ENCODE data around the gene SELENOT. TPM values are rescaled to one million over a fixed set of nuclear protein-coding genes. Genes with fewer than 3 reads are reported as not detected.
"Not testable (repeated sequence)": the region's sequence is repeated elsewhere in the genome, so short reads cannot be mapped to it uniquely, and the experiment has no call there.

The SELENOT gene
- total RNA-seq, 4 donors from 2014 or later, result 32.0 to 105 (median 102) TPM

DNA sequence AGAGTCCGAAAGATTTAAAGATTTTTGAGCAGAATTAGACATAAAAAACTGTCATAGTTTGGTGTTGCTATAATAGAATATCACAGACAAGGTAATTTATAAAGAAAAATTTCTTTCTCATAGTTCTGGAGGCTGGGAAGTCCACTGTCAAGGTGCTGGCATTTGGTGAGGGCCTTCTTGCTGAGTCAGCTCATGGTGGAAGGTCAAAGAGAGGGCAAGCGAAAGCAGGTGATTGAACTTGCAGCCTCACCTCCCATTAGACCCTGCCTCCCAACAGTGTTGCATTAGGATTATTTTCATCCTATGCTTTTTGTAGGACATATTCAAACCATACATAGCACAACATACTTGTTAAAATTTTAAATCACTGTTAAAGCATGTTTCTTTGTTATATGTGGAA is 9.9 kb downstream of the SELENOT start:
- H3K27ac ChIP-seq, result no peak overlapping the region
- H3K4me3 ChIP-seq, result no peak overlapping the region
- H3K4me1 ChIP-seq, result peaks cover 0 to 41% (median 6%) of the 10 kb centered on the region in 3 donors
- no peak for TF ChIP-seq POLR2A (IDR thresholded peaks at IDR 0.05)
- TF ChIP-seq, protein P1, sequence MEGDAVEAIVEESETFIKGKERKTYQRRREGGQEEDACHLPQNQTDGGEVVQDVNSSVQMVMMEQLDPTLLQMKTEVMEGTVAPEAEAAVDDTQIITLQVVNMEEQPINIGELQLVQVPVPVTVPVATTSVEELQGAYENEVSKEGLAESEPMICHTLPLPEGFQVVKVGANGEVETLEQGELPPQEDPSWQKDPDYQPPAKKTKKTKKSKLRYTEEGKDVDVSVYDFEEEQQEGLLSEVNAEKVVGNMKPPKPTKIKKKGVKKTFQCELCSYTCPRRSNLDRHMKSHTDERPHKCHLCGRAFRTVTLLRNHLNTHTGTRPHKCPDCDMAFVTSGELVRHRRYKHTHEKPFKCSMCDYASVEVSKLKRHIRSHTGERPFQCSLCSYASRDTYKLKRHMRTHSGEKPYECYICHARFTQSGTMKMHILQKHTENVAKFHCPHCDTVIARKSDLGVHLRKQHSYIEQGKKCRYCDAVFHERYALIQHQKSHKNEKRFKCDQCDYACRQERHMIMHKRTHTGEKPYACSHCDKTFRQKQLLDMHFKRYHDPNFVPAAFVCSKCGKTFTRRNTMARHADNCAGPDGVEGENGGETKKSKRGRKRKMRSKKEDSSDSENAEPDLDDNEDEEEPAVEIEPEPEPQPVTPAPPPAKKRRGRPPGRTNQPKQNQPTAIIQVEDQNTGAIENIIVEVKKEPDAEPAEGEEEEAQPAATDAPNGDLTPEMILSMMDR (IDR thresholded peaks at IDR 0.05), result no peak
- intact Hi-C loops (cut with DNase I), result no loop called here
- no peaks in the 10 kb centered on the region for H3K9me3 ChIP-seq
- DNase-seq, result no peak
- 88 to 95% methylated on average over 2 of the region's 2 CpGs for WGBS, 2 donors
- H3K36me3 ChIP-seq, result peaks cover 0 to 19% (median 0%) of the 10 kb centered on the region in 3 donors
- no peaks in the 10 kb centered on the region for H3K27me3 ChIP-seq

DNA sequence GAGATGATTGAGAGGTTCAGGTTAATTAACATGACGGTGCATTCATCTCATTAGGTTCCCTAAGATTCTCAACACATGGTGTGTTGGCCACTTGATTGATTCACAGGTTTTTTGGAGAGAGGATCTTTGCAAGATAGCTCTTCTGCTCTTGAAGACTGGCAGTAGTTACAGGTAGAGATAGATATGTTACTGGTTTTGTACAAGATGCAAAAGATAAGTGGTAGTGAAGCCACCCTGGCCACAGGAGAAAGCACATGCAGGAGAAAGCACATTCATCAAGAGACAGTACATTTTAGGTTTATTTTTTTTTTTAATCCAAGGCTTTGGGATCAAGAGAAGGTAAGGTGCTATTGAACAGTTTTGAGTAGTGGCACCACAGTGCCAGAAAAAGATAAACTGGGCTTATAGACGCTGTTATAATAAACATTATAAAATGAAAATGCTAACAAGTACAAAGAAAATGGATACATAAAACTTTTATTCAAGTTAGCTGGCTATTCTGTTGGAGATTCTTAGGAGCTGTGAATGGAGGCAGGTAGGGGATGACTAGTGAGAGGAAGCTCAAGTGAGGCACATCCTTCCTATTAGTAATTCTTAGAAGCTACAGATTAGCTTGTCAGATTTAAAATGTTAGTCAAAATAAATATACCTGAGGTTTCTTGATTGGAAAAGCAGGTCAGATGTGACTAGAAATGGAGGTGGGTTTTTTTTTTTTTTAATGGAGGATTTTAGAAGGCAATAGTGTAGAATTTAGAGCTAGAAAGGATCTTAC is 10.8 kb downstream of the SELENOT start:
- Histone ChIP-seq H3K4me3 (no peak overlapping the region), H3K27me3 (no peaks in the 10 kb centered on the region), H3K9me3 (no peaks in the 10 kb centered on the region), H3K4me1 (peaks cover 0 to 32% (median 6%) of the 10 kb centered on the region in 3 donors), H3K27ac (no peak overlapping the region), H3K36me3 (peaks cover 0 to 27% (median 0%) of the 10 kb centered on the region in 3 donors)
- intact Hi-C loops (cut with DNase I), result no loop called here
- TF ChIP-seq, protein P1 (IDR thresholded peaks at IDR 0.05), result no peak
- no peak for TF ChIP-seq POLR2A (IDR thresholded peaks at IDR 0.05)
- 64 to 91% methylated on average over 2 of the region's 2 CpGs for WGBS, 2 donors
- no peak for DNase-seq

DNA sequence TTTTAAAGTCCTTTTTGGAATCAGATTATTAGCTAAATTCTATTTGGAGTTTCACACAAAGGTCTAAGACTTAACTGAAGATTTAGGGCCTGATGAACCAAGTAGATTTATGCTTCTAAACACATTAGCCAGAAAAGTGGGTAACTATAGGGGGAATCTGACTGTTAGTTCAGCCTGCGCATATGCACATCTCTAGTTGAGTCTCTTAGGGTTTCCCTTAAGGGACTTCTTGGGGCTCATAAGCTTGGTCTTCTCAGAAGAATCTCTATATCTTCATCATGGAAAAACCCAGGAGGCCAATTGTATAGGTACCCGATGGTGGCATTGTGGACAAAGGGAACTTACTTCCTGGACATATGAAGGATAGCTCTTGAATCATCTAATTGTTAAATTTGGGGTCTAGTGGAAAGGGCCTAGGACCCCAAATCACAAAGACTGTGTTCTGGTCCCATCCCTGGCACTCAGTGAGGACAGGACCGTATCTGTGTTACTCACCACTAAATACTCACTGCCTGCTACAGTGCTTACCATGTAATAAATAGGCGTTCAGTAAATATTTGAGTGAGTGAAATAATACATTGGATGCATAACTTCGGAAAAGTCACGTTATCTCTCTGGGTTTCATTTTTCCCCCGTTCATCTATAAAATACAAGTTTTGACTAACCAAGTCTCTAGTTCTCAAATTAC is 17.0 kb downstream of the SELENOT start:
- Histone ChIP-seq H3K27ac (no peak overlapping the region), H3K27me3 (no peaks in the 10 kb centered on the region), H3K4me3 (no peak overlapping the region), H3K4me1 (peaks cover 0 to 4% (median 0%) of the 10 kb centered on the region in 3 donors), H3K36me3 (peaks cover 0 to 32% (median 0%) of the 10 kb centered on the region in 3 donors), H3K9me3 (no peaks in the 10 kb centered on the region)
- TF ChIP-seq, protein P1 (IDR thresholded peaks at IDR 0.05), result no peak
- no peak for TF ChIP-seq POLR2A (IDR thresholded peaks at IDR 0.05)
- 90 to 91% methylated on average over 7 of the region's 7 CpGs for WGBS, 2 donors
- DNase-seq, result no peak
- intact Hi-C loops (cut with DNase I), result no loop called here

DNA sequence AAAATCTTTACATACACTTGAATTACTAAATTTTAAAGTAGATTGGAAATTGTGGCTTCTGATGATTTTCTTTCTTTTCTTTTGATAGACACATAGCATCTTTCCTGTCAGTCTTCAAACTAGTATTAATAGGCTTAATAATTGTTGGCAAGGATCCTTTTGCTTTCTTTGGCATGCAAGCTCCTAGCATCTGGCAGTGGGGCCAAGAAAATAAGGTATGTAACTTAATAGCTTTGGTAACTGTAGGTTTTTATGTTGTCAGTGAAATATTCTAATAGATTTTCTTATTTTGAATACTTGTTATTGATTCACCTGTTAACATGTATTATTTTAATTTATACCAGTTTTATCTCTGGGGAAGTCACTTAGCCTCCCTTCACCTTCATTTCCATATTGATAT is 19.8 kb downstream of the SELENOT start:
- H3K4me3 ChIP-seq; intact Hi-C loops (cut with DNase I); H3K4me1 ChIP-seq; H3K27me3 ChIP-seq; DNase-seq; H3K27ac ChIP-seq; H3K9me3 ChIP-seq: not testable (repeated sequence)
- peaks cover 0 to 60% (median 0%) of the 10 kb centered on the region in 3 donors for H3K36me3 ChIP-seq

DNA sequence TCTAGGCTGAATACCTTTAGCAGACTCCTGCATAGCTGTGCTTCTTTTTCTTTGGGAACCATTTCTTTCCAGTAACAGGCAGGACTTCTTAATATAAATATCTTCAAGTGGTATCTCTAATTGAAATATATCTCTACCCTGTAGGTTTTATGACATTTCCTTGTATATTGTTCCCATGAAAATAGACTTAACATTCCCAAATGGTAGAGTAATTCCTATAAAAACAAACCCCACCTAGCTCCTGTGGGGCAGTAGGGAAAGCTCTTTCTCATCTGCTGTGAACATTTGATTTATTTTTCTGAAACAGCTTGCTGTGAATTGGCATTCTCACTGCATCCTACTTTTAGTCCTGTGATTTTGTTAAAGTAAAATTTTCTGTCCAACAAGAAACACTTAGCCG is 20.8 kb downstream of the SELENOT start:
- TF ChIP-seq POLR2A (IDR thresholded peaks at IDR 0.05), result no peak
- TF ChIP-seq, protein P1 (IDR thresholded peaks at IDR 0.05), result no peak
- intact Hi-C loops (cut with DNase I), result no loop called here
- Histone ChIP-seq H3K27ac (no peak overlapping the region), H3K4me1 (peaks cover 0 to 4% (median 0%) of the 10 kb centered on the region in 3 donors), H3K36me3 (peaks cover 0 to 62% (median 0%) of the 10 kb centered on the region in 3 donors), H3K9me3 (no peaks in the 10 kb centered on the region), H3K4me3 (no peak overlapping the region), H3K27me3 (no peaks in the 10 kb centered on the region)
- DNase-seq, result no peak
- WGBS, 2 donors, result 91 to 97% methylated on average over 1 of the region's 1 CpG
